Memory B cell (primary cell): ENCODE measurements around the gene PRSS38.

Experiments
- ATAC-seq: fragments of 150-1000 bp; cut with Tn5 transposase; 2 replicates; pipeline ENCODE4 v1.10.0; 2021; ENCODE audit warnings: low read depth, mild to moderate bottlenecking, moderate library complexity
- DNase-seq, 2 donors: peaks; one replicate each; pipeline ENCODE4 v3.0.0; 2022; ENCODE audit warnings: low spot score in 2 of 2
- H3K27ac Mint-ChIP-seq: one replicate; pipeline ENCODE4 v1.8.0; 2022; ENCODE audit warnings: mild to moderate bottlenecking, moderate library complexity, mixed read lengths
- H3K27me3 Mint-ChIP-seq: one replicate; pipeline ENCODE4 v1.8.0; 2022; ENCODE audit warnings: mixed read lengths
- H3K36me3 Mint-ChIP-seq: one replicate; pipeline ENCODE4 v1.8.0; 2022; ENCODE audit warnings: mild to moderate bottlenecking, mixed read lengths
- H3K4me1 Mint-ChIP-seq: one replicate; pipeline ENCODE4 v1.8.0; 2022; ENCODE audit warnings: mixed read lengths
- H3K4me3 Mint-ChIP-seq: one replicate; pipeline ENCODE4 v1.8.0; 2022; ENCODE audit warnings: mild to moderate bottlenecking, moderate library complexity, mixed read lengths
- H3K9me3 Mint-ChIP-seq: one replicate; pipeline ENCODE4 v1.8.0; 2022; ENCODE audit warnings: mixed read lengths

Gene PRSS38

GRCh38 chr1:227886503-227886961 lies 71.1 kb downstream of the PRSS38 start:
- H3K9me3 Mint-ChIP-seq: no peaks in the 10 kb centered on the region
- ATAC-seq (no peak), DNase-seq (no peak)
- H3K36me3 Mint-ChIP-seq: no peaks in the 10 kb centered on the region
- H3K4me1 Mint-ChIP-seq: peaks cover 6% of the 10 kb centered on the region
- no peak overlapping the region for H3K27ac Mint-ChIP-seq
- peak overlapping the region; percentile 54 for H3K4me3 Mint-ChIP-seq
- H3K27me3 Mint-ChIP-seq: peaks cover 4% of the 10 kb centered on the region

GRCh38 chr1:227886993-227887696 lies 71.7 kb downstream of the PRSS38 start:
- ATAC-seq (peak; percentile 30), DNase-seq (no peak)
- H3K36me3 Mint-ChIP-seq: no peaks in the 10 kb centered on the region
- H3K4me3 Mint-ChIP-seq: peak overlapping the region; percentile 59
- no peak overlapping the region for H3K27ac Mint-ChIP-seq
- H3K9me3 Mint-ChIP-seq: no peaks in the 10 kb centered on the region
- H3K27me3 Mint-ChIP-seq: peaks cover 4% of the 10 kb centered on the region
- peaks cover 6% of the 10 kb centered on the region for H3K4me1 Mint-ChIP-seq

GRCh38 chr1:227887697-227888403 lies 72.4 kb downstream of the PRSS38 start:
- no peak overlapping the region for H3K27ac Mint-ChIP-seq
- ATAC-seq: peak; percentile 72
- H3K9me3 Mint-ChIP-seq: no peaks in the 10 kb centered on the region
- no peak for DNase-seq
- no peaks in the 10 kb centered on the region for H3K36me3 Mint-ChIP-seq
- peaks cover 6% of the 10 kb centered on the region for H3K4me1 Mint-ChIP-seq
- peaks cover 4% of the 10 kb centered on the region for H3K27me3 Mint-ChIP-seq
- peak overlapping the region; percentile 76 for H3K4me3 Mint-ChIP-seq

- ATAC-seq: no peak
- Mint-ChIP-seq H3K4me3 (no peak overlapping the region), H3K27ac (no peak overlapping the region)
Measured at GRCh38 chr1:227888404-227889046, 73.0 kb downstream of the PRSS38 start.

GRCh38 chr1:227889047-227889862 lies 73.8 kb downstream of the PRSS38 start:
- DNase-seq: no peak
- Mint-ChIP-seq H3K27ac (no peak overlapping the region), H3K4me1 (peaks cover 6% of the 10 kb centered on the region), H3K4me3 (no peak overlapping the region), H3K27me3 (peaks cover 4% of the 10 kb centered on the region), H3K9me3 (no peaks in the 10 kb centered on the region), H3K36me3 (no peaks in the 10 kb centered on the region)
- ATAC-seq: no peak

More at GRCh38 chr1:227888404-227889046, 73.0 kb downstream of the PRSS38 start:
- Mint-ChIP-seq H3K27me3 (peaks cover 4% of the 10 kb centered on the region), H3K4me1 (peaks cover 6% of the 10 kb centered on the region), H3K36me3 (no peaks in the 10 kb centered on the region), H3K9me3 (no peaks in the 10 kb centered on the region)
- no peak for DNase-seq

GRCh38 chr1:227889863-227890405 lies 74.5 kb downstream of the PRSS38 start:
- Mint-ChIP-seq H3K27ac (no peak overlapping the region), H3K36me3 (no peaks in the 10 kb centered on the region), H3K27me3 (peaks cover 4% of the 10 kb centered on the region), H3K4me3 (no peak overlapping the region), H3K9me3 (no peaks in the 10 kb centered on the region), H3K4me1 (peaks cover 6% of the 10 kb centered on the region)
- DNase-seq (no peak), ATAC-seq (no peak)

- Mint-ChIP-seq H3K4me1 (peaks cover 3% of the 10 kb centered on the region), H3K27me3 (peaks cover 4% of the 10 kb centered on the region), H3K9me3 (no peaks in the 10 kb centered on the region), H3K36me3 (no peaks in the 10 kb centered on the region), H3K4me3 (no peak overlapping the region), H3K27ac (no peak overlapping the region)
- DNase-seq: no peak
- ATAC-seq: no peak
Measured at GRCh38 chr1:227890451-227891222, 75.2 kb downstream of the PRSS38 start.

- DNase-seq: no peak
- no peak overlapping the region for H3K4me3 Mint-ChIP-seq
- H3K27me3 Mint-ChIP-seq: peaks cover 4% of the 10 kb centered on the region
- H3K27ac Mint-ChIP-seq: no peak overlapping the region
- no peak for ATAC-seq
- H3K9me3 Mint-ChIP-seq: no peaks in the 10 kb centered on the region
- H3K36me3 Mint-ChIP-seq: no peaks in the 10 kb centered on the region
- H3K4me1 Mint-ChIP-seq: no peaks in the 10 kb centered on the region
Measured at GRCh38 chr1:227891223-227891954, 75.9 kb downstream of the PRSS38 start.

- no peak overlapping the region for H3K4me3 Mint-ChIP-seq
- ATAC-seq: no peak
- H3K36me3 Mint-ChIP-seq: no peaks in the 10 kb centered on the region
- H3K27me3 Mint-ChIP-seq: peaks cover 4% of the 10 kb centered on the region
- DNase-seq: no peak
- H3K4me1 Mint-ChIP-seq: no peaks in the 10 kb centered on the region
- H3K27ac Mint-ChIP-seq: no peak overlapping the region
- no peaks in the 10 kb centered on the region for H3K9me3 Mint-ChIP-seq
Measured at GRCh38 chr1:227891955-227892488, 76.5 kb downstream of the PRSS38 start.

GRCh38 chr1:227892489-227893299 lies 77.2 kb downstream of the PRSS38 start:
- no peak overlapping the region for H3K27ac Mint-ChIP-seq
- H3K27me3 Mint-ChIP-seq: peaks cover 4% of the 10 kb centered on the region
- H3K4me1 Mint-ChIP-seq: no peaks in the 10 kb centered on the region
- H3K36me3 Mint-ChIP-seq: no peaks in the 10 kb centered on the region
- no peaks in the 10 kb centered on the region for H3K9me3 Mint-ChIP-seq
- no peak for ATAC-seq
- no peak overlapping the region for H3K4me3 Mint-ChIP-seq
- DNase-seq: peak in 1 of 2 donors; percentile 8

- DNase-seq: peak in 1 of 2 donors; percentile 6
- no peak for ATAC-seq
- H3K4me1 Mint-ChIP-seq: no peaks in the 10 kb centered on the region
Measured at GRCh38 chr1:227893300-227893948, 77.9 kb downstream of the PRSS38 start.

More at GRCh38 chr1:227893300-227893948, 77.9 kb downstream of the PRSS38 start:
- no peaks in the 10 kb centered on the region for H3K36me3 Mint-ChIP-seq
- no peak overlapping the region for H3K27ac Mint-ChIP-seq
- peaks cover 4% of the 10 kb centered on the region for H3K27me3 Mint-ChIP-seq
- H3K4me3 Mint-ChIP-seq: no peak overlapping the region
- no peaks in the 10 kb centered on the region for H3K9me3 Mint-ChIP-seq
